Kidney epithelial cell (primary cell): ENCODE results near the gene GASK1A. TPM values are rescaled to one million over a fixed set of nuclear protein-coding genes. Genes with fewer than 3 reads are reported as not detected.

ENCODE experiments used
- DNase-seq: peaks from one replicate; pipeline ENCODE4 v3.0.0-alpha.2; 2010; ENCODE audit warnings: low read depth
- H3K27me3 ChIP-seq: 2 replicates; pipeline ENCODE4 v1.6.0; 2011; ENCODE audit warnings: low read length; ENCODE audit not compliant: control insufficient read depth, insufficient read depth
- H3K36me3 ChIP-seq: 2 replicates; pipeline ENCODE4 v1.5.1; 2011; ENCODE audit warnings: low read length; ENCODE audit not compliant: control insufficient read depth, insufficient read depth
- H3K4me3 ChIP-seq: 2 replicates; pipeline ENCODE4 v1.5.1; 2011; ENCODE audit warnings: low read depth, mild to moderate bottlenecking, control low read depth, low read length
- total RNA-seq: library from RNA; depleted of rRNA; stranded (reverse); fragments of >200 nt; gene quantifications from 2 replicates; pipeline ENCODE4 v1.2.3, GENCODE V29; 2015
- TF ChIP-seq, protein P1 (sequence below): IDR thresholded peaks from 2 replicates; pipeline ENCODE4 v1.5.1; 2011; ENCODE audit warnings: mild to moderate bottlenecking, moderate library complexity, low read length, control low read depth, inconsistent platforms; ENCODE audit not compliant: insufficient read depth, poor library complexity, severe bottlenecking

Gene GASK1A
- total RNA-seq, 1 donor from 2014 or later, result 1.0 TPM

DNA sequence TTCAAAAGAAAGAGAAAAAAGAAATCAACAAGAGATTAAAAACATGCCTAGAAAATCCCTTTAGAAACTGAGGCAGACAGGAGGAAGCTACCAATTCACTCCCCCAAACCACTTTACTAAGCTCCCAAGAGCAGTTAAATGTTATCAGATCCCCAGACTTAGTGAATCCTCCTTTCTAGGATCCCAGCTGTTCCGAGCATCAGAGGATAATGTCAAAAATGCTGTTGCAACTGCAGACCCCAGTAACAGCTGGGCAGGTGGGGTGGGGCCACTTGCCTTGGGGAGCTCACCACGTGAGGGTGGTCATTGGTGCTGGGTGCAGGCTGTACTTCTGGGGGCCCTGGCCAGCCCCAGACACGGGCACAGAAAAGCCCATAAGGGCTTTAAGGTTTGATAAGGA is 117.7 kb downstream of the GASK1A start:
- DNase-seq, result no peak
- TF ChIP-seq, protein P1, sequence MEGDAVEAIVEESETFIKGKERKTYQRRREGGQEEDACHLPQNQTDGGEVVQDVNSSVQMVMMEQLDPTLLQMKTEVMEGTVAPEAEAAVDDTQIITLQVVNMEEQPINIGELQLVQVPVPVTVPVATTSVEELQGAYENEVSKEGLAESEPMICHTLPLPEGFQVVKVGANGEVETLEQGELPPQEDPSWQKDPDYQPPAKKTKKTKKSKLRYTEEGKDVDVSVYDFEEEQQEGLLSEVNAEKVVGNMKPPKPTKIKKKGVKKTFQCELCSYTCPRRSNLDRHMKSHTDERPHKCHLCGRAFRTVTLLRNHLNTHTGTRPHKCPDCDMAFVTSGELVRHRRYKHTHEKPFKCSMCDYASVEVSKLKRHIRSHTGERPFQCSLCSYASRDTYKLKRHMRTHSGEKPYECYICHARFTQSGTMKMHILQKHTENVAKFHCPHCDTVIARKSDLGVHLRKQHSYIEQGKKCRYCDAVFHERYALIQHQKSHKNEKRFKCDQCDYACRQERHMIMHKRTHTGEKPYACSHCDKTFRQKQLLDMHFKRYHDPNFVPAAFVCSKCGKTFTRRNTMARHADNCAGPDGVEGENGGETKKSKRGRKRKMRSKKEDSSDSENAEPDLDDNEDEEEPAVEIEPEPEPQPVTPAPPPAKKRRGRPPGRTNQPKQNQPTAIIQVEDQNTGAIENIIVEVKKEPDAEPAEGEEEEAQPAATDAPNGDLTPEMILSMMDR, result no peak
- H3K36me3 ChIP-seq, result no peaks in the 10 kb centered on the region
- no peak overlapping the region for H3K4me3 ChIP-seq
- no peaks in the 10 kb centered on the region for H3K27me3 ChIP-seq

GRCh38 chr3:43097400-43098080 is 118.4 kb downstream of the GASK1A start:
- Histone ChIP-seq H3K36me3 (no peaks in the 10 kb centered on the region), H3K27me3 (no peaks in the 10 kb centered on the region), H3K4me3 (no peak overlapping the region)
- DNase-seq, result no peak
- TF ChIP-seq, protein P1, result no peak

DNA sequence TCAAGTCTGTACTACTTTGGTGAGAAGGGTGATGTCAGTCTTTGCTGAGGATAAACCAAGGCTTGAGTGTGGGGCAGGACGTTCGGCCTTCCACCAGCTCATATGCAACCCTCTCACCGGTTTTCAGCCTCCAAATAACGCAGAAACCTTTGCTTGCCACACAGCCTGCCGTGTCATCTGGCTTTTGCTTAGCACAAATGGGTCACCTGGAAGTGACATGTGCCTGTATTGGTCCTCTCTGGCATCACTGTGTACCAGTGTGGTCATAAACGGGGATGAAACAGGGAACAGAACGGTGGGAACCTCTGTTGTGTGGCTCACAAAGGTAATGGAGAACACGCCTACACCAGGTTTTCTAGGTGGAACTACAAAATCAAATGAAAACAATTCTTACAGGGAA is 119.7 kb downstream of the GASK1A start:
- DNase-seq, result no peak
- Histone ChIP-seq H3K36me3 (no peaks in the 10 kb centered on the region), H3K4me3 (no peak overlapping the region), H3K27me3 (no peaks in the 10 kb centered on the region)
- TF ChIP-seq, protein P1, result no peak

- TF ChIP-seq, protein P1, result no peak
- Histone ChIP-seq H3K4me3 (no peak overlapping the region), H3K27me3 (no peaks in the 10 kb centered on the region), H3K36me3 (no peaks in the 10 kb centered on the region)
- DNase-seq, result no peak
These were observed 123.8 kb downstream of the GASK1A start for GRCh38 chr3:43102773-43103480.

DNA sequence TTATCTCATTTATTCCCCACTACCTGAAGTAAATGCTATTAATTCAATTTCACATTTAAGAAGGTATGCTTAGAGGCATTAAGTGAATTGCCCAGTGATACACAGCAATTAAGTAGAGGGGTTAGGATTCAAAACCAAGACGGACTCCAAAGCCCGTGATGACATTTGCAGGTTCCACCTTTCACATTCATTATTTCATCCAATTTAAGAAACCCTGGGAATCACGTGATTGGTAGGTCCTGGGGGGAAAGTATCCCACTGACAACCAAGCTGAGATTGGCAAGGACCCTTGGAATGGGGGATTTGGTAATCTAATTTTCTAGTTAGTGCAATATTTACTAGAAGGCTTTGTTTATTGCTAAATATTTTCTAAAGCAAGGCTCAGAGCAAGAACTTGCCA is 124.9 kb downstream of the GASK1A start:
- TF ChIP-seq, protein P1, result no peak
- DNase-seq, result no peak
- H3K27me3 ChIP-seq, result no peaks in the 10 kb centered on the region
- no peaks in the 10 kb centered on the region for H3K36me3 ChIP-seq
- no peak overlapping the region for H3K4me3 ChIP-seq
